RWPE2 (cell line): Measurements from ENCODE around the gene LRP11.
A peak's percentile ranks its signal among the peaks of the same experiment; 100 is the strongest.
"Not testable (repeated sequence)": the region's sequence is repeated elsewhere in the genome, so short reads cannot be mapped to it uniquely, and the experiment has no call there.

ENCODE experiments used
- ATAC-seq: fragments of 200-7000 bp; cut with Tn5 transposase; 3 replicates; pipeline ENCODE4 v1.9.1; 2021; ENCODE audit warnings: low read depth
- DNase-seq: peaks from one replicate; pipeline ENCODE4 v3.0.0-alpha.2; 2020; ENCODE audit warnings: low spot score
- H3K27ac ChIP-seq: fragments of 450-650 bp; 2 replicates; pipeline ENCODE4 v1.5.1; 2017; ENCODE audit warnings: mild to moderate bottlenecking; ENCODE audit not compliant: poor library complexity, severe bottlenecking
- H3K27me3 ChIP-seq: fragments of 250-450 bp; sonication (Bioruptor Pico); 2 replicates; pipeline ENCODE4 v1.5.1; 2021; ENCODE audit warnings: mild to moderate bottlenecking, moderate library complexity; ENCODE audit not compliant: insufficient read depth, poor library complexity, severe bottlenecking
- H3K36me3 ChIP-seq: fragments of 250-450 bp; sonication (Bioruptor Pico); 2 replicates; pipeline ENCODE4 v1.5.1; 2020; ENCODE audit warnings: low read depth, mild to moderate bottlenecking, moderate library complexity
- H3K4me1 ChIP-seq: fragments of 250-450 bp; sonication (Bioruptor Pico); 2 replicates; pipeline ENCODE4 v1.5.1; 2021; ENCODE audit warnings: mild to moderate bottlenecking, moderate library complexity; ENCODE audit not compliant: insufficient read depth, poor library complexity, severe bottlenecking
- H3K4me3 ChIP-seq: fragments of 250-450 bp; sonication (Bioruptor Pico); 2 replicates; pipeline ENCODE4 v1.5.1; 2021; ENCODE audit warnings: mild to moderate bottlenecking, moderate library complexity; ENCODE audit not compliant: severe bottlenecking
- H3K9me3 ChIP-seq: fragments of 250-450 bp; sonication (Bioruptor Pico); 2 replicates; pipeline ENCODE4 v1.5.1; 2021; ENCODE audit warnings: mild to moderate bottlenecking, moderate library complexity; ENCODE audit not compliant: severe bottlenecking
- TF ChIP-seq, protein P1 (sequence below): fragments of 450-650 bp; IDR thresholded peaks from one replicate; pipeline ENCODE4 v1.5.1; 2017; ENCODE audit warnings: mild to moderate bottlenecking, moderate library complexity; ENCODE audit not compliant: poor library complexity, severe bottlenecking

Gene LRP11

DNA sequence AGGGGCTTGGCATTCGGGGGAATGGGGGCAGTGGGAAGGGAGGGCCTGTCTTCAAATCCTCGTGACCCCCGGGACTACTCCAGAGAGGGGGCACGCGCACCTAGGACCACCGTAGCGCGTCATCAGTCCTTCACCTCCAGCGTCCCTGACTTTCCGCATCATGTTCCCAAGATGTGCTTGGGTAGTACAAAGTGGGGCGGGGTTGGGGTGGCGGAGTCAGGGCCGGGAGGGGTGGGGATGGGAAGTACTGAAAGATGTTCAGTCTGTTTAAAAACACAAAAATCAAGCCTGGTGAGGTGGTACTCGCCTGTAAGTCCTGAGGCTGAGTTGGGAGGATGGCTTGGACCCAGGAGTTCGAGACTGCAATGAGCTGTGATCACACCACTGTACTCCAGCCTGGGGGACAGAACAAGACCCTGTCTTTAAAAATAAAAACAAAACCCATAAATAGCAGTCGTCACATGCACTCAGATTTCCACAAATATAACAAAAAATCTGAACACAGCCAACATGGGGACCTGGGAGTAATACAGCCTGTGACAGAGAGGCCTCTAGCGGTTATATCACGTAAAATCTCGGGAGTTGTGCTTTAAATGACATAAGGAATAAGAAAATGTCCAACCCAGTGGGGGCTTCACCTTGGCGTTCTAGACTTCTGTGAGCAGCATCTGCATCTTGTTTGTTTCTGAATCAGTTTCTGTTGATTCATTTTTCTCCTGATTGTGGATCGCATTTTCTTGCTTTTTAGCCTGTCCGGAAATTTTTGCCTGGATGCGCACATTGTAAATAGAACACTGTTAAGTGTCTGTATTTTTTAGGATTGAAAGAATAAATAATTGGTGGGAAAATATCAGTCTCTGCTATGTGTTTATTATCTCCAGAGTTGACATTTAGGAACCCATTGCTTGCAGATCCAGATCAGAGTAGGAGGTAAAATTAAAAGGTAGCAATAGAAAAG is 698 bp upstream of the LRP11 start:
- TF ChIP-seq, protein P1, sequence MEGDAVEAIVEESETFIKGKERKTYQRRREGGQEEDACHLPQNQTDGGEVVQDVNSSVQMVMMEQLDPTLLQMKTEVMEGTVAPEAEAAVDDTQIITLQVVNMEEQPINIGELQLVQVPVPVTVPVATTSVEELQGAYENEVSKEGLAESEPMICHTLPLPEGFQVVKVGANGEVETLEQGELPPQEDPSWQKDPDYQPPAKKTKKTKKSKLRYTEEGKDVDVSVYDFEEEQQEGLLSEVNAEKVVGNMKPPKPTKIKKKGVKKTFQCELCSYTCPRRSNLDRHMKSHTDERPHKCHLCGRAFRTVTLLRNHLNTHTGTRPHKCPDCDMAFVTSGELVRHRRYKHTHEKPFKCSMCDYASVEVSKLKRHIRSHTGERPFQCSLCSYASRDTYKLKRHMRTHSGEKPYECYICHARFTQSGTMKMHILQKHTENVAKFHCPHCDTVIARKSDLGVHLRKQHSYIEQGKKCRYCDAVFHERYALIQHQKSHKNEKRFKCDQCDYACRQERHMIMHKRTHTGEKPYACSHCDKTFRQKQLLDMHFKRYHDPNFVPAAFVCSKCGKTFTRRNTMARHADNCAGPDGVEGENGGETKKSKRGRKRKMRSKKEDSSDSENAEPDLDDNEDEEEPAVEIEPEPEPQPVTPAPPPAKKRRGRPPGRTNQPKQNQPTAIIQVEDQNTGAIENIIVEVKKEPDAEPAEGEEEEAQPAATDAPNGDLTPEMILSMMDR, result peak; percentile 88
- H3K4me1 ChIP-seq, result peaks cover 29% of the 10 kb centered on the region
- peak overlapping the region; percentile 87 for H3K27ac ChIP-seq
- peak overlapping the region; percentile 52 for H3K4me3 ChIP-seq
- H3K36me3 ChIP-seq, result peaks cover 10% of the 10 kb centered on the region
- no peaks in the 10 kb centered on the region for H3K27me3 ChIP-seq
- DNase-seq, result no peak
- peak; percentile 8 for ATAC-seq
- no peaks in the 10 kb centered on the region for H3K9me3 ChIP-seq

DNA sequence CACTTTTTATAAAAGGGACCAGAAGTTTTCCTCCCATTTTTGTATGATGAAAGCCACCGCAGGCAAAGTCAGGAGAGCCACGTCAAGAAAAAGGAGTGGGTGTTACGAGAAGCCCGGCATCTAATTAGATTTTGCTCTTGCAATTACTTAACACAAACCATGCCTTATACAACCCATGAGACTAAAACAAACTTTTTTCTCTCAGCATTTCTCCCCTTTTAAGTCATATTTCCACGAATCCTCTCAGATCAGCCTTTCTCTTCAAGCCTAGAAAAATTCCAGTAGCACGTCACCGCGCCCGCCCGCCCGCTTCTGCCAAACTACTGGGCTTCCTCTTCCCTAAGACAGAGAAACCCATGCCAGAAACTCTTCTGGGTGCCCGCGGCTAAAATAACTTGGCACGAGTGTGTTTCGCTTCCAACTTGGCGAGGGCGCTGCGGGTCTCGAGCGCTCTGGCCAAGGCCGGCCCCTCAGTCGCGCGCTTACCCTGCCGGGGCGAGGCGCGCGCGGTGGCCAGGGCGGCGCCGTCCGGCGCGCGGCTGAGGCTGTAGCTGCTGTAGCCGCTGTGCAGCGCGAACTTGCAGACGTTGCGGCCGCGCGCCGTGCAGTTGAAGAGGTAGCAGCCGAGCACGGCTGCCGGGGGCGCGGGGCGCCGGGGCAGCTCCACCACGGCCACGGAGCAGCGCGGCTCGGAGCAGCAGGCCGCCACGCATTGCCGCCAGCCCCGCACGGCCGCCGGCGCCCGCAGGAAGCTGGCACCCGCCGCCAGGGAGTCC is 1.0 kb downstream of the LRP11 start:
- ATAC-seq (peak; percentile 44), DNase-seq (peak; percentile 79)
- TF ChIP-seq, protein P1, result peak; percentile 3
- no peaks in the 10 kb centered on the region for H3K9me3 ChIP-seq
- H3K4me1 ChIP-seq, result peaks cover 41% of the 10 kb centered on the region
- peaks cover 10% of the 10 kb centered on the region for H3K36me3 ChIP-seq
- peak overlapping the region; percentile 52 for H3K4me3 ChIP-seq
- no peaks in the 10 kb centered on the region for H3K27me3 ChIP-seq
- H3K27ac ChIP-seq, result peak overlapping the region; percentile 87

DNA sequence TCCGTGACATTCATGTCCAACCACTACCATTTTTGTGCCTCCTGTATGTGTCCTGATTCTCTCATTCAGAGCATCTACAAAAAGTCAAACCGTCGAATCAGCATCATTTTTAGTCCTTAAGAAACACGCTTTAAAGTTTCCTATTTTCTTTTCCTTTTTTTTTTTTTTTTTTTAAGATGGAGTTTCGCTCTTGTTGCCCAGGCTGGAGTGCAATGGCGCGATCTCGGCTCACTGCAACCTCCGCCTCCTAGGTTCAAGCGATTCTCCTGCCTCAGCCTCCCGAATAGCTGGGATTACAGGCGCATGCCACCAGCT is 1.8 kb downstream of the LRP11 start:
- peaks cover 45% of the 10 kb centered on the region for H3K4me1 ChIP-seq
- H3K36me3 ChIP-seq, result peaks cover 10% of the 10 kb centered on the region
- not testable (repeated sequence) for H3K9me3 ChIP-seq, ATAC-seq, DNase-seq, H3K27me3 ChIP-seq
- peak overlapping the region; percentile 52 for H3K4me3 ChIP-seq
- H3K27ac ChIP-seq, result peak overlapping the region; percentile 87

DNA sequence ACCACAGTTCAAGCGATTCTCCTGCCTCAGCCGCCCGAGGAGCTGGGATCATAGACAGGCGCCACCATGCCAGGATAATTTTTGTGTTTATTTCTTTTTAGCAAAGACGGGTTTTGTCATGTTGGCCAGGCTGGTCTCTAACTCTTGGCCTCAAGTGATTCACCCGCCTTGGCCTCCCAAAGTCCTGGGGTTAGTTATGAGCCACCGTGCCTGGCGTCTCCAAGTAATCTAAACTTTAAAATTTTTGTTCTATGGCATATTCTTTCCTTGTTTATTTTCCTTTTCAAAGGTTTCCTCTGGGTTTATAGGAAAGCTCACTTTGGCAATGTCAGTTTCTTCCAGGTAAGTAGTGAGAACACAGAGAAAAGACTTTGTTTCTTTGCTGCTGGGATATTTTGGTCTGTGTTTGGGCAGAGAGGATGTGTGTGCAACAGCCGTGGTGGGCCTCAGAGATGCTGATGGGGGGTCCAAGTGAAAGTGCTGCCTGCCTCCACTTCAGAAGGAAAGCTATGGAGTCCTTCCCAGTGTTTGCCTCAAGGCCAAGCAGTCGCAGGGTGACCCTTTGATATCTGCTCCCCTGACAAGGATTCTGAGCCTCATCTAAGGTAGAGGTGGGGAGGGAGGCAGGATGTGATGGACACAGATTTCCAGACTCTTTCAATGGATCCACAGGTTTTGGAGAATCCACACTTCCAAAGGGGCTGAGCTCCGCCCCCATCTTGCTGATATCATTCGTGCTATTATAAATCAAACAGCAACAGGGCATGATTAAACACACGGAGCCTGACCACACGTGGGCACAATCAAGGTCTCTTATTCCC is 2.3 kb downstream of the LRP11 start:
- no peak for DNase-seq
- H3K27ac ChIP-seq, result peak overlapping the region; percentile 87
- no peaks in the 10 kb centered on the region for H3K9me3 ChIP-seq
- ATAC-seq, result no peak
- peaks cover 48% of the 10 kb centered on the region for H3K4me1 ChIP-seq
- H3K27me3 ChIP-seq, result no peaks in the 10 kb centered on the region
- H3K4me3 ChIP-seq, result peak overlapping the region; percentile 52
- TF ChIP-seq, protein P1, result peak; percentile 12
- H3K36me3 ChIP-seq, result peaks cover 10% of the 10 kb centered on the region
